Testis (tissue), 3 donors: ENCODE results near the gene CRHR2. TPM values are rescaled to one million over a fixed set of nuclear protein-coding genes. Genes with fewer than 3 reads are reported as not detected.

Experiments
- DNase-seq: peaks from one replicate; pipeline ENCODE4 v3.0.0-alpha.2; 2019
- H3K27ac ChIP-seq, 2 donors: fragments of 200-600 bp; sonication (generic); one replicate each; pipeline ENCODE4 v1.5.1; 2019
- H3K27me3 ChIP-seq: fragments of 200-600 bp; sonication (generic); one replicate; pipeline ENCODE4 v1.5.1; 2019
- H3K36me3 ChIP-seq: fragments of 200-600 bp; sonication (generic); one replicate; pipeline ENCODE4 v1.5.1; 2017; ENCODE audit warnings: low read depth; ENCODE audit errors: missing control alignments
- H3K4me1 ChIP-seq: fragments of 200-600 bp; sonication (generic); one replicate; pipeline ENCODE4 v1.5.1; 2019
- H3K4me3 ChIP-seq, 2 donors: fragments of 200-600 bp; sonication (generic); one replicate each; pipeline ENCODE4 v1.5.1; 2017 to 2019
- H3K9me3 ChIP-seq: fragments of 200-600 bp; sonication (generic); one replicate; pipeline ENCODE4 v1.5.1; 2017
- POLR2A ChIP-seq: fragments of 450-650 bp; IDR thresholded peaks from one replicate; pipeline ENCODE4 v1.6.1; 2017; ENCODE audit warnings: antibody characterized with exemption, mild to moderate bottlenecking, moderate library complexity
- WGBS, 2 donors: methylation state at CpG; one replicate each; pipeline ENCODE4 v1.1.5; 2018; 5-methylcytosine and 5-hydroxymethylcytosine counted together
- intact Hi-C: fragments of 100-400 bp; cut with DNase I; formaldehyde crosslinking; loops from one replicate; pipeline ENCODE4 v1.15.1; 2023; ENCODE audit warnings: low total_unique reads
- polyA plus RNA-seq: library from polyadenylated mRNA; stranded (reverse); fragments of 350-450 nt; fragmentation: Illumina TruSeq; extraction: RNeasy Lipid Tissue Mini Kit (QIAGEN cat#74804); gene quantifications from one replicate; pipeline ENCODE4 v1.2.3, GENCODE V29; 2014; ENCODE audit warnings: low read depth, low replicate concordance; ENCODE audit not compliant: insufficient read depth
- total RNA-seq, 2 donors: library from RNA; depleted of rRNA; stranded (reverse); fragments of >200 nt; gene quantifications; one replicate each; pipeline ENCODE4 v1.2.3, GENCODE V29; 2016
- TF ChIP-seq, protein P1 (sequence below), 3 experiments: fragments of 450-650 bp in 2 of 3; fragments of 200-600 bp in 1 of 3; sonication (generic) in 1 of 3; IDR thresholded peaks; one replicate each; pipeline ENCODE4 v1.5.1; 2016 to 2019; ENCODE audit warnings: antibody characterized with exemption in 3 of 3, mild to moderate bottlenecking in 2 of 3, moderate library complexity in 1 of 3

CRHR2 gene
- total and polyA plus RNA-seq, 3 donors from 2014 or later, result 0.50 to 1.3 (median 1.2) TPM

DNA sequence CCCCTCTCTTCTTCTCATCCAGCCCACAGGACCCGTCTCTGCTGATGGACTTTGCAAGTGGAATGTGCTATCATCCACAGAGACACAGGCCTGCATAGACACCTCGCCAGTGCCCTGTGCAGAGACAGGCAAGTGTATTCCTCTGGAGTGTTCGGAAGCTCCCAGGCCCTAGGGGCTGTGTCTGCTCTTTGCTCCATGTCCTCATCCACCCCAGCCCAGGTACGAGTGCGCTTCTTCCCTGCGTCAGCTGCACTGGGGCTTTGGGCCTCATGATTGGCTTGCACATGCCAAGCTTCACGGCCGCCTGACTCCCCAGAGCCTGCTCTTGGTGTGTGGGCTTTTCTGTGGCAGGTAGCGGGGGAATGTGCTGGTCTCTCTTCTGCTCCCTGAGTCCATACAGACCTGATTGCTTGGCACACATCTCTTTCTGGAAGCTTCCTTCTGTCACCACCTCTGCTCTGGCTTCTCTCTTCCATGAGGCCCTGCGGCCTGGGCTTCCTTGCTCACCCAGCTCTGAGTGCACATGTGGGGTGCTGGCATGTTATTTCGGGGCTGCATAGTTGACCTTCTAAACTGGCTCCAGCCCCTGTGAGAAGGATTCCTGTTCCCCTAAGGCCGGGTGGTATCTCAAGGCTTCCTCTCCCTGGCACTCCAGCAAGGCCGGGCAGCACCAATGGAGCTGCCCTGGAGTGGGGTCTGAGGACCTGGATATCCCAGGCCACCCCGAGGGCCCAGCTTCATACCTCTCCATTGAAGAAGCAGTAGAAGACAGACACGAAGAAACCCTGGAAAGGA is 27.8 kb downstream of the CRHR2 start:
- H3K27me3 ChIP-seq, result no peaks in the 10 kb centered on the region
- H3K27ac ChIP-seq, result no peak overlapping the region
- no peak for DNase-seq
- no peaks in the 10 kb centered on the region for H3K4me1 ChIP-seq
- H3K9me3 ChIP-seq, result no peaks in the 10 kb centered on the region
- intact Hi-C loops, result no loop called here
- H3K4me3 ChIP-seq, result no peak overlapping the region
- 92 to 94% methylated on average over 15 of the region's 15 CpGs for WGBS, 2 donors
- no peak for TF ChIP-seq POLR2A
- TF ChIP-seq, protein P1, sequence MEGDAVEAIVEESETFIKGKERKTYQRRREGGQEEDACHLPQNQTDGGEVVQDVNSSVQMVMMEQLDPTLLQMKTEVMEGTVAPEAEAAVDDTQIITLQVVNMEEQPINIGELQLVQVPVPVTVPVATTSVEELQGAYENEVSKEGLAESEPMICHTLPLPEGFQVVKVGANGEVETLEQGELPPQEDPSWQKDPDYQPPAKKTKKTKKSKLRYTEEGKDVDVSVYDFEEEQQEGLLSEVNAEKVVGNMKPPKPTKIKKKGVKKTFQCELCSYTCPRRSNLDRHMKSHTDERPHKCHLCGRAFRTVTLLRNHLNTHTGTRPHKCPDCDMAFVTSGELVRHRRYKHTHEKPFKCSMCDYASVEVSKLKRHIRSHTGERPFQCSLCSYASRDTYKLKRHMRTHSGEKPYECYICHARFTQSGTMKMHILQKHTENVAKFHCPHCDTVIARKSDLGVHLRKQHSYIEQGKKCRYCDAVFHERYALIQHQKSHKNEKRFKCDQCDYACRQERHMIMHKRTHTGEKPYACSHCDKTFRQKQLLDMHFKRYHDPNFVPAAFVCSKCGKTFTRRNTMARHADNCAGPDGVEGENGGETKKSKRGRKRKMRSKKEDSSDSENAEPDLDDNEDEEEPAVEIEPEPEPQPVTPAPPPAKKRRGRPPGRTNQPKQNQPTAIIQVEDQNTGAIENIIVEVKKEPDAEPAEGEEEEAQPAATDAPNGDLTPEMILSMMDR (IDR thresholded peaks at IDR 0.05), result no peak
- H3K36me3 ChIP-seq, result no peaks in the 10 kb centered on the region

DNA sequence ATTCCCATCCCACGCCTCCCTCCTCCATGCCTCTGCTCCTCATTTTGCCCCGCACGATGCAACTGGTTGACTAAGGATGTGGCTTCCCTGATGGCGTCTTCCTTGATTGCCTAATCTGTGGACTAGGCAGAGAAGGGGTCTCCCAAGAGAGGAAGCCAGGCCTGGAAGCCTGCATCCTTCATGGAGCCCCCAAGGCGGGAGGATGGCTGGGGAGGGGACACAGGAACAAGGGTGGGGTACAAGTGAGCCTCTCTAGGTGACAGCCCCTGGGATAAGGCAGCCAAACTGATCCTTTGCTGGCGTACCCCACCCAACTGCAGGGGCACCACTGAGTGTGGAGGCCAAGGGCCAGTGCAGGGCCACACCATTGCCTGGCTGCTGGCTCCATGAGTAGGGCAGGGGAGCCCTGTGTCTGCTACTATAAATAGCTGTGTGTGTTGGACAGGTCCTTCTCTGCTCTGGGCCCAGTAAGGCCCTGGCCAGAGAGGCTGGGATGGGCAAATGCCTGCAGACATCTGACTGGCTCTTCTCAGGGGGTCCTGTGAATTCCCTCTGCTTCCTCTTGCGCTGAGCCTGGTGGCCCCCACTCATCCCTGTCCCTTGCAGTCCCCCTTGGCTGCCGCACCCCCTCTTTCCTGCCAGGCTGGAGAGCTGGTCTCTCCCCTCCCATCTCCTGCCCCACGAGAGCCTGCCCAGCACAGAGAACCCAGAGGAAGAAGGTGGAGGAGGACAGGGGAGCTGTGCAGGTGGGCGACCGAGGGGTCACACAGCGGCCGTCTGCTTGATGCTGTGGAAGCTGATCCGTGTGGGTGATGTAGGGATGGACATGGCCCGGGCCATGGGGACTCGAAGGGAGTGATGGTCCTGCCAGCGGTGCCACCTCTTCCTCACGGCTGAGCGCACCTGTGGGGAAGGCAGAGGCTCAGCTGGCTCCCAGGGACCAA is 29.3 kb downstream of the CRHR2 start:
- intact Hi-C loops, result no loop called here
- DNase-seq, result no peak
- Histone ChIP-seq H3K4me3 (no peak overlapping the region), H3K4me1 (no peaks in the 10 kb centered on the region), H3K36me3 (no peaks in the 10 kb centered on the region), H3K27ac (no peak overlapping the region), H3K9me3 (no peaks in the 10 kb centered on the region), H3K27me3 (no peaks in the 10 kb centered on the region)
- WGBS, 2 donors, result 88 to 90% methylated on average over 16 to 19 of the region's 19 CpGs
- TF ChIP-seq, protein P1 (IDR thresholded peaks at IDR 0.05), result no peak
- TF ChIP-seq POLR2A, result no peak

DNA sequence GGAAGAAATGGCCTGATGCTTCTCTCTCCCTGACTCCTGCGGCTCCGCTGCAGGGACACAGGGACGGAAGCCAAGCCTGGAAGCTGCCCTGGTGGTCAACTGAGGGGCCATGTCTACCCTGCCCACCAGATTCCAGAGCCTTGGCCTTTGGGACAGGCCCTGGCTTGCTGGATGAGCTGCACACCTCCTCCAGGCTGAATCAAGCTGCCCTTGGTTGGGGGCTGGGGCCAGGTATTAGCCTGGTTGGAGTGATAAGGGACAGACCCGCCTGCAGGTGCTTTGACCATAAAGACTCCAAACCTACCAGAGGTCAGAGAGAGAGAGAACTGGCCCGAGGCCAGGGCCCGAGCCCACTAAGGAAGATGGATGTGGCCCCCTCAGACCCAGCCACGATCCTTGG is 30.1 kb downstream of the CRHR2 start:
- no peak overlapping the region for H3K27ac ChIP-seq
- H3K27me3 ChIP-seq, result no peaks in the 10 kb centered on the region
- WGBS, 2 donors, result 72 to 93% methylated on average over 3 to 7 of the region's 7 CpGs
- H3K4me3 ChIP-seq, result no peak overlapping the region
- no peak for DNase-seq
- no peaks in the 10 kb centered on the region for H3K9me3 ChIP-seq
- no peak for TF ChIP-seq POLR2A
- TF ChIP-seq, protein P1 (IDR thresholded peaks at IDR 0.05), result no peak
- no peaks in the 10 kb centered on the region for H3K4me1 ChIP-seq
- intact Hi-C loops, result no loop called here
- H3K36me3 ChIP-seq, result no peaks in the 10 kb centered on the region

DNA sequence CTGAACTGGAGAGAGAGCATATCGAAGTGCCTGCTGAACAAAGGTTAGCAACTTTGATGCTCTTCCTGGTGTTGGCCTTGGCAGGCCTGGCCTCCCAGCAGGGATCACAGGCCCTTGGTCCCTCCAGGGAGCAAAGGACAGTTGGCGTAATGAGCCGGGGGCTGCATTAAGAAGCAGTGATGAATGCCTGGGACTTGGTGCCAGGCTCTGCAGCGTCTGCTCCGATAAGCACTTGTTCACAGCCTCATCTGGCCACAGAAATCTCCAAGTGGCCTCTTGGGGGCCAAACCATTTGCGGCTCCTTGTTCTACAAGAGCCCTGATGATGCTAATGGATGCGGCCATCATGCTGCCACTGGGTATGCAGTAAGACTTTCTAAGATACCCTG is 31.8 kb downstream of the CRHR2 start:
- Histone ChIP-seq H3K27ac (no peak overlapping the region), H3K27me3 (no peaks in the 10 kb centered on the region), H3K9me3 (no peaks in the 10 kb centered on the region), H3K4me1 (no peaks in the 10 kb centered on the region), H3K4me3 (no peak overlapping the region), H3K36me3 (no peaks in the 10 kb centered on the region)
- no peak for TF ChIP-seq POLR2A
- TF ChIP-seq, protein P1 (IDR thresholded peaks at IDR 0.05), result no peak
- intact Hi-C loops, result no loop called here
- 87 to 96% methylated on average over 7 of the region's 7 CpGs for WGBS, 2 donors
- no peak for DNase-seq
